Sigmoid colon (tissue), 7 donors: ENCODE measurements around the gene C6orf58. TPM values are rescaled to one million over a fixed set of nuclear protein-coding genes. Genes with fewer than 3 reads are reported as not detected.
"Not testable (repeated sequence)": the region's sequence is repeated elsewhere in the genome, so short reads cannot be mapped to it uniquely, and the experiment has no call there.

Source experiments
- DNase-seq: peaks from one replicate; pipeline ENCODE4 v3.0.0-alpha.2; 2019
- H3K27ac ChIP-seq, 4 donors: fragments of 200-600 bp; sonication (generic); one replicate each; pipeline ENCODE4 v1.5.1; 2016 to 2019; ENCODE audit warnings: mild to moderate bottlenecking in 1 of 4
- H3K27me3 ChIP-seq, 3 donors: fragments of 200-600 bp; sonication (generic); one replicate each; pipeline ENCODE4 v1.5.1; 2019; ENCODE audit warnings: mild to moderate bottlenecking in 1 of 3
- H3K36me3 ChIP-seq, 4 donors: fragments of 200-600 bp; sonication (generic); one replicate each; pipeline ENCODE4 v1.5.1; 2016 to 2019
- H3K4me1 ChIP-seq, 4 donors: fragments of 200-600 bp; sonication (generic); one replicate each; pipeline ENCODE4 v1.5.1; 2017 to 2019
- H3K4me3 ChIP-seq, 4 donors: fragments of 200-600 bp; sonication (generic); one replicate each; pipeline ENCODE4 v1.5.1; 2017 to 2019; ENCODE audit warnings: mild to moderate bottlenecking in 2 of 4, moderate library complexity in 1 of 4
- H3K9me3 ChIP-seq, 4 donors: fragments of 200-600 bp in 3 of 4; sonication (generic) in 3 of 4; one replicate each; pipeline versions ENCODE4 v1.5.1 to v1.6.1; 2013 to 2019
- EP300 ChIP-seq, 4 donors: sonication (generic); formaldehyde crosslinking; IDR thresholded peaks; one replicate each; pipeline ENCODE4 v1.6.1; 2017; ENCODE audit warnings: antibody characterized with exemption in 4 of 4
- POLR2A ChIP-seq, 2 donors: fragments of 450-650 bp; IDR thresholded peaks; one replicate each; pipeline ENCODE4 v1.6.1; 2016; ENCODE audit warnings: antibody characterized with exemption in 2 of 2, mild to moderate bottlenecking in 2 of 2, moderate library complexity in 2 of 2
- POLR2AphosphoS5 ChIP-seq, 4 donors: sonication (generic); formaldehyde crosslinking; IDR thresholded peaks; one replicate each; pipeline ENCODE4 v1.6.1; 2017; ENCODE audit warnings: antibody characterized with exemption in 4 of 4
- WGBS, 2 donors: extraction: QIAGEN DNeasy Blood & Tissue Kit; methylation state at CpG; one replicate each; pipeline ENCODE4 v1.1.7; 2013; 5-methylcytosine and 5-hydroxymethylcytosine counted together
- intact Hi-C: fragments of 100-400 bp; cut with DNase I; formaldehyde crosslinking; loops from one replicate; pipeline ENCODE4 v1.15.1; 2023
- polyA plus RNA-seq, 3 donors: library from polyadenylated mRNA; stranded (reverse); fragments of 200-250 nt; gene quantifications; one replicate each; pipeline ENCODE4 v1.2.3, GENCODE V29; 2013
- total RNA-seq, 4 donors: library from RNA; depleted of rRNA; stranded (reverse); fragments of >200 nt; gene quantifications; one replicate each; pipeline ENCODE4 v1.1.0, GENCODE V29; 2016
- TF ChIP-seq, protein P1 (sequence below), 4 experiments: fragments of 450-650 bp in 3 of 4; fragments of 200-600 bp in 1 of 4; IDR thresholded peaks; one replicate each; pipeline ENCODE4 v1.5.1; 2016 to 2019; ENCODE audit warnings: antibody characterized with exemption in 4 of 4, mild to moderate bottlenecking in 3 of 4, moderate library complexity in 2 of 4
- donor health status: healthy with polysubstance abuse.
- donor health status: Bipolar disorder and iron deficiency.
- donor health status: healthy.

Gene C6orf58
- total and polyA plus RNA-seq, 7 donors, result not detected

DNA sequence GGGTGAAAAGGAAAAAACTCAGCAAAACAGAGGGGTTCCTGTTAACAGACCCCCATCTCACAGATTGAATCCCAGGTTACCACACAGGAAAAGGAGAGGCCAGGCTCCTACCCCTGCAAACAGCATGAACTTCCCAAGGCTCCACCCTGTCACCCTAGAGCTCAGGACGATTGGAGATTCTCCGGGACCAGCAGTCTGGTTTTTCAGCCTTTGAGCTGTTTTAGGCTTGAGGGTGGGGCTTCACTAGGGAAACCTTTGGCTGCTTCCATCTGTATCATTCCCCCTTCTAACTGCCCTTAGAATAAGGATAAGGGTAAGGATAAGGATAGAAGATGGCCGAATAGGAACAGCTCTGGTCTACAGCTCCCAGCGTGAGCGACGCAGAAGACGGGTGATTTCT lies 16.0 kb downstream of the C6orf58 start:
- TF ChIP-seq EP300 (IDR thresholded peaks at IDR 0.05) (no peak), POLR2AphosphoS5 (IDR thresholded peaks at IDR 0.05) (no peak), POLR2A (IDR thresholded peaks at IDR 0.05) (no peak)
- TF ChIP-seq, protein P1, sequence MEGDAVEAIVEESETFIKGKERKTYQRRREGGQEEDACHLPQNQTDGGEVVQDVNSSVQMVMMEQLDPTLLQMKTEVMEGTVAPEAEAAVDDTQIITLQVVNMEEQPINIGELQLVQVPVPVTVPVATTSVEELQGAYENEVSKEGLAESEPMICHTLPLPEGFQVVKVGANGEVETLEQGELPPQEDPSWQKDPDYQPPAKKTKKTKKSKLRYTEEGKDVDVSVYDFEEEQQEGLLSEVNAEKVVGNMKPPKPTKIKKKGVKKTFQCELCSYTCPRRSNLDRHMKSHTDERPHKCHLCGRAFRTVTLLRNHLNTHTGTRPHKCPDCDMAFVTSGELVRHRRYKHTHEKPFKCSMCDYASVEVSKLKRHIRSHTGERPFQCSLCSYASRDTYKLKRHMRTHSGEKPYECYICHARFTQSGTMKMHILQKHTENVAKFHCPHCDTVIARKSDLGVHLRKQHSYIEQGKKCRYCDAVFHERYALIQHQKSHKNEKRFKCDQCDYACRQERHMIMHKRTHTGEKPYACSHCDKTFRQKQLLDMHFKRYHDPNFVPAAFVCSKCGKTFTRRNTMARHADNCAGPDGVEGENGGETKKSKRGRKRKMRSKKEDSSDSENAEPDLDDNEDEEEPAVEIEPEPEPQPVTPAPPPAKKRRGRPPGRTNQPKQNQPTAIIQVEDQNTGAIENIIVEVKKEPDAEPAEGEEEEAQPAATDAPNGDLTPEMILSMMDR (IDR thresholded peaks at IDR 0.05), result no peak
- 66 to 93% methylated on average over 7 of the region's 7 CpGs for WGBS, 2 donors

GRCh38 chr6:127593456-127593855 lies 16.5 kb downstream of the C6orf58 start:
- H3K36me3 ChIP-seq, DNase-seq, intact Hi-C loops, H3K4me1 ChIP-seq, H3K27ac ChIP-seq, H3K4me3 ChIP-seq, H3K9me3 ChIP-seq, H3K27me3 ChIP-seq: not testable (repeated sequence)
- WGBS, 2 donors, result 55 to 80% methylated on average over 18 of the region's 21 CpGs

More for the DNA sequence above, 16.0 kb downstream of the C6orf58 start:
- H3K27ac ChIP-seq, result no peak overlapping the region
- H3K4me1 ChIP-seq, result no peaks in the 10 kb centered on the region
- H3K36me3 ChIP-seq, result no peaks in the 10 kb centered on the region
- H3K4me3 ChIP-seq, result no peak overlapping the region
- no peak for DNase-seq
- H3K9me3 ChIP-seq, result no peaks in the 10 kb centered on the region
- intact Hi-C loops, result no loop called here
- H3K27me3 ChIP-seq, result no peaks in the 10 kb centered on the region

DNA sequence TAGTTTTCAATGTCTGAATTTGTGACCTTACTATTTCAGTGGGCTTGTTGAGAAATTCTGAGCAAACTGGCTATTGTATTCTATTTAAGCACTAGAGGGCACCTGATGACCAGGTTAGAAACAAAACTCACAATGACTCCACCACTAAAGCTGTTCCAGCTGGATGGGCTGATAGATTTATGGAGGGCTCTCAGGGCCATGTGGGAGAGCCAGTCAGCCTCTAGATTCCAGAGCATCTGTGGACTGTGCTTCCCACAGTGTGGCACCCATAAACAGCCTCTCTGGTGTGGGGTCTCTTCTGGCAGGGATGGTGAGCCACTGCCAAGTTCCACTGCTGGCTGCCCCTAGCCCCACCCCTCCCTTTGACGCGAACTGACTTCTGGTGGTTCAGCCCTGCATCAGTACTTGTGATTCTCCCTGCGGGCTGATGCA lies 29.2 kb downstream of the C6orf58 start:
- intact Hi-C loops, result no loop called here
- Histone ChIP-seq H3K4me1 (no peaks in the 10 kb centered on the region), H3K27ac (no peak overlapping the region), H3K9me3 (no peaks in the 10 kb centered on the region), H3K4me3 (no peak overlapping the region), H3K27me3 (no peaks in the 10 kb centered on the region), H3K36me3 (no peaks in the 10 kb centered on the region)
- WGBS, 2 donors, result 63 to 78% methylated on average over 3 of the region's 3 CpGs
- no peak for TF ChIP-seq POLR2AphosphoS5 (IDR thresholded peaks at IDR 0.05)
- TF ChIP-seq, protein P1 (IDR thresholded peaks at IDR 0.05), result peak in 2 of 4 experiments; percentile 15 to 23
- DNase-seq, result no peak

GRCh38 chr6:127608554-127609270 lies 31.7 kb downstream of the C6orf58 start:
- intact Hi-C loops, result no loop called here
- Histone ChIP-seq H3K36me3 (no peaks in the 10 kb centered on the region), H3K9me3 (no peaks in the 10 kb centered on the region), H3K4me1 (no peaks in the 10 kb centered on the region), H3K27me3 (no peaks in the 10 kb centered on the region), H3K27ac (no peak overlapping the region), H3K4me3 (no peak overlapping the region)
- WGBS, 2 donors, result 49 to 55% methylated on average over 3 of the region's 3 CpGs
- TF ChIP-seq POLR2AphosphoS5 (IDR thresholded peaks at IDR 0.05) (no peak), EP300 (IDR thresholded peaks at IDR 0.05) (no peak), POLR2A (IDR thresholded peaks at IDR 0.05) (no peak)
- TF ChIP-seq, protein P1 (IDR thresholded peaks at IDR 0.05), result no peak
- DNase-seq, result no peak

- no peak overlapping the region for H3K4me3 ChIP-seq
- 61 to 79% methylated on average over 5 of the region's 5 CpGs for WGBS, 2 donors
- intact Hi-C loops, result no loop called here
- TF ChIP-seq EP300 (IDR thresholded peaks at IDR 0.05) (no peak), POLR2A (IDR thresholded peaks at IDR 0.05) (no peak), POLR2AphosphoS5 (IDR thresholded peaks at IDR 0.05) (no peak)
- TF ChIP-seq, protein P1 (IDR thresholded peaks at IDR 0.05), result no peak
- no peak overlapping the region for H3K27ac ChIP-seq
- no peaks in the 10 kb centered on the region for H3K27me3 ChIP-seq
- H3K36me3 ChIP-seq, result no peaks in the 10 kb centered on the region
- H3K4me1 ChIP-seq, result no peaks in the 10 kb centered on the region
- no peak for DNase-seq
- no peaks in the 10 kb centered on the region for H3K9me3 ChIP-seq
These were observed 41.8 kb downstream of the C6orf58 start for GRCh38 chr6:127618729-127619128.
